ENCODE data around the gene POGLUT2.

The POGLUT2 gene

DNA sequence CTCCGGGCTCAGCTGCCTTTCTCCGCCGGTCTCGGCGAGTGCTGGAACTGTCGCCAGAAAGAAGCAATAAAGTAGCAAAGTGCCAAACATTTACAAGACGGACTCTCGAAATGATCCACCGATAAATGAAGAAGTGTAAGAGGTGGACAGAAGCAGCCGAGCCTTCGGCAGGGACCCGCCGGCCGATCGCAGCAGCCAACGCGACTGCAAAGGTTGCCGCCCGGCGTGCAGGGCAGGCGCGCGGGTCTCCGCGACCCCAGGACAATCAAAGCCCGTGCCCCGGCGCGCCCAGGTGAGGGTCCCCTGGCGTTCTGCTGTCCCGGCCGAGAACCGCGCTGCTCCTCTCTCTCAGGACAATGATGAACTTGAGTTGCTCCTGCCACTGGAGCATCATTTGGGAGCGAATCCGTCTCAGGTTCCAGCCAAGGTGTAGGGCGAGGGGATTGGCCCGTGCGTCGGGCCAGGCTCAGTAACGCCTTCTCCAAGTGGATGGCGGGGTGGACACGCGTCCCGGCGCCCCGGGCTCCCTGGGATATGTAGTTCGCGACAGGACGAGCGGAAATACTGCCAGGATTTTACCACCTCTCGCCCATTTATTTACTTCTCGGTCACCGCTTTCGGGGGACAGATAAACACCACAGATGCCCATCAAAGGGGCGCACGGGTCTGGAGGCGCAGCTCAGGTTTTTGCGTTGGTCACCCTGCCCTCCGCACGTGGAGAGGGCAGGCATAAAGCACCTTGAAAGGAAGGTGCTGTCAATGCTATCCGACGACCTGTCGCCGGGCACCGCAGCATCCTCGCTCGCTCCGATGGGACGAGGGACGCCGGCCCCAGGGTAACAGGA lies at the start of gene POGLUT2, which contains the start of gene BIVM:
TSS of gene POGLUT2 (minus strand) at position 396 of the 845 bp plus-strand sequence. CDS start at position 90, 306 bp downstream.
TSS of gene BIVM (plus strand) at position 539 of the 845 bp plus-strand sequence. CDS start 8,149 bp downstream, outside the sequence.
- Histone ChIP-seq H3K36me3 (ENCODE audit: control insufficient read depth in 5 of 5, insufficient read depth in 5 of 5, low read length in 5 of 5) (no peaks in the 10 kb centered on the region), H3K9ac (ENCODE audit: low read length in 5 of 5) (peak within 1 kb of the TSS; percentile 59 to 89 (median 80)), H3K9me3 (ENCODE audit: control insufficient read depth in 5 of 5, low read length in 5 of 5) (no peaks in the 10 kb centered on the region), H3K4me1 (ENCODE audit: control insufficient read depth in 5 of 5, insufficient read depth in 5 of 5, low read length in 5 of 5) (peaks cover 0 to 34% (median 29%) of the 10 kb centered on the region in 5 donors), H3K27me3 (ENCODE audit: control insufficient read depth in 5 of 5, insufficient read depth in 4 of 5, low read length in 5 of 5) (no peaks in the 10 kb centered on the region), H3K4me3 (ENCODE audit: low read depth in 1 of 5, low read length in 5 of 5) (peak within 1 kb of the TSS; percentile 82 to 93 (median 89)), H3K27ac (ENCODE audit: low read depth, low read length) (peak within 1 kb of the TSS; percentile 67)

DNA sequence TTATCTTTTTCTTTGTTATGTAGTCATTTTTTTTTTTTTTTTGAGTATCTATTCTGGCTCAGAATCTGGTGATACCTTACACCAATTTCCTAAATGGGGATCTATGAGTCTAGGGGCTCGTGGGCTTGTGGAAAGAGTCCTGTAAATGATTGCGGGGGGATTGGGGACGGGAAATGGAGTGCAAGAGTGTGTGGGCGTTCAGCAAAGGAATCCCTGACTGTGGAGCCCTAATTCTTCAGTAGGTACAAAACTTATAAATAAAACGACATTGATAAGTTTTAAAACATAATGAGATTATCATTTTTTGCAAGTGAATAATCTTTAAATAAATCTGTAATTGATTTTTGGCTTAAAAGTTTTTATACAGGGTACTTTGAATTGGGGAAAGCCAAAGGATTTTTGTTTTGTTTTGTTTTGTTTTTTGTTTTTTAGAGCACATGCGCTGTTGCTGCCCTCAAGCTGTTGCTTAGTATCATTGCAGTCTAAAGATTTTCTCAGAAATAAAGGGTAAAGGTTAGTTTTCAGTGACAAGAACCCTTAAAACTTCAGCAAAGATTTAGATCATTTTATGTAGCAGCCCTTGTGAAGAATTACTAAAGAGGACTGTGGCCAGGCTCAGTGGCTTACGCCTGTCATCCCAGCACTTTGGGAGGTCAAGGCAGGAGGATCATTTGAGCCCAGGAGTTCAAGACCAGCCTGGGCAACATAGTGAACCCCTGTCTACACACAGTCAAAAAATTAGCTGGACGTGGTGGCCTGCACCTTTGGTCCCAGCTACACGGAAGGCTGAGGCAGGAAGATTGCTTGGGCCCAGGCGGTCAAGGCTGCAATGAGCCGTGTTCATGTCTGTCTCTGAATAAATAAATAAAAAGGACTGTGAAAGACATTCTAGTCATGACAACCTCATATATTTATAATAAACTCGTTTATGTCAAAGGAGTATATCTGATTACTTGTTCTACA lies 48.8 kb upstream of the POGLUT2 start:
- H3K27ac ChIP-seq (ENCODE audit: low read depth, low read length), result peak overlapping the region; percentile 98
- peaks cover 4 to 29% (median 26%) of the 10 kb centered on the region in 5 donors for H3K4me1 ChIP-seq (ENCODE audit: control insufficient read depth in 5 of 5, insufficient read depth in 5 of 5, low read length in 5 of 5)

DNA sequence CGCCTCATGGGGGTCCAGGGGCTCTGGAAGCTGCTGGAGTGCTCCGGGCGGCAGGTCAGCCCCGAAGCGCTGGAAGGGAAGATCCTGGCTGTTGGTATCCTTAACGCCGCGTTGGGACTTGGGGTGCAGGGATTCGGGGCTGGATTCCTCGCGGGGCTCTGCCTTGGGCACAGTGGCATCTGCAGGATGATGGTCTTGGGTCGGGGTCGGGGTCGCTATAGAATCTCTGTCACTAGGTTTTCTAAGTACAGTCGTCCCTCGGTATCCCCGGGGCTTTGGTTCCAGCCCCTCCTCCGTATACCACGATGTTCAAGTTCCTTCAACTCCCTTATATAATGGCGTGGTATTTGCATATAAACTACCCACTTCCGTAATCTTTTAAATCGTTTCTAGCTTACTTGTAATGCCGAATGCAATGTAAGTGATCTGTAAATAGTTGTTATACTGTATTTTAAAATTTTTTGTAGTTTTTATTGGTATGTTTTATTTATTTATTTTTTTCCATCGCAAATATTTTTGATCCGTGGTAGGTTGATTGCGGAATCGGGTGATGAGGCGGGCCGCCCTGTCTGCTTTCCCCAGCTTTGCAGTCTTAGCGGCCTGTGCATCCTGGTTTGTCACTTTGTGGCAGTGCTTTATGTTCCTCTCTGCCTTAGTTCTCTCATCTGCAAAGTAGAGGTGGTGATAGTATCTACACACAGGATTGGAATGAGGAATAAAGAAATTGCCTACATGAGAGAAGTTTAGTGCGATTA lies 47.7 kb upstream of the POGLUT2 start:
- Histone ChIP-seq H3K4me3 (ENCODE audit: low read depth in 1 of 5, low read length in 5 of 5) (peak overlapping the region; percentile 88 to 99 (median 97)), H3K4me1 (ENCODE audit: control insufficient read depth in 5 of 5, insufficient read depth in 5 of 5, low read length in 5 of 5) (peaks cover 4 to 29% (median 26%) of the 10 kb centered on the region in 5 donors), H3K27ac (ENCODE audit: low read depth, low read length) (peak overlapping the region; percentile 98), H3K36me3 (ENCODE audit: control insufficient read depth in 5 of 5, insufficient read depth in 5 of 5, low read length in 5 of 5) (peaks cover 0 to 6% (median 0%) of the 10 kb centered on the region in 5 donors), H3K9me3 (ENCODE audit: control insufficient read depth in 5 of 5, low read length in 5 of 5) (no peaks in the 10 kb centered on the region), H3K9ac (ENCODE audit: low read length in 5 of 5) (peak overlapping the region; percentile 85 to 99 (median 96)), H3K27me3 (ENCODE audit: control insufficient read depth in 5 of 5, insufficient read depth in 4 of 5, low read length in 5 of 5) (no peaks in the 10 kb centered on the region)

More for the DNA sequence above, 48.8 kb upstream of the POGLUT2 start:
- Histone ChIP-seq H3K4me3 (ENCODE audit: low read depth in 1 of 5, low read length in 5 of 5) (peak overlapping the region; percentile 88 to 99 (median 97)), H3K9ac (ENCODE audit: low read length in 5 of 5) (peak overlapping the region; percentile 85 to 99 (median 96)), H3K9me3 (ENCODE audit: control insufficient read depth in 5 of 5, low read length in 5 of 5) (no peaks in the 10 kb centered on the region), H3K27me3 (ENCODE audit: control insufficient read depth in 5 of 5, insufficient read depth in 4 of 5, low read length in 5 of 5) (no peaks in the 10 kb centered on the region), H3K36me3 (ENCODE audit: control insufficient read depth in 5 of 5, insufficient read depth in 5 of 5, low read length in 5 of 5) (peaks cover 0 to 6% (median 2%) of the 10 kb centered on the region in 5 donors)

DNA sequence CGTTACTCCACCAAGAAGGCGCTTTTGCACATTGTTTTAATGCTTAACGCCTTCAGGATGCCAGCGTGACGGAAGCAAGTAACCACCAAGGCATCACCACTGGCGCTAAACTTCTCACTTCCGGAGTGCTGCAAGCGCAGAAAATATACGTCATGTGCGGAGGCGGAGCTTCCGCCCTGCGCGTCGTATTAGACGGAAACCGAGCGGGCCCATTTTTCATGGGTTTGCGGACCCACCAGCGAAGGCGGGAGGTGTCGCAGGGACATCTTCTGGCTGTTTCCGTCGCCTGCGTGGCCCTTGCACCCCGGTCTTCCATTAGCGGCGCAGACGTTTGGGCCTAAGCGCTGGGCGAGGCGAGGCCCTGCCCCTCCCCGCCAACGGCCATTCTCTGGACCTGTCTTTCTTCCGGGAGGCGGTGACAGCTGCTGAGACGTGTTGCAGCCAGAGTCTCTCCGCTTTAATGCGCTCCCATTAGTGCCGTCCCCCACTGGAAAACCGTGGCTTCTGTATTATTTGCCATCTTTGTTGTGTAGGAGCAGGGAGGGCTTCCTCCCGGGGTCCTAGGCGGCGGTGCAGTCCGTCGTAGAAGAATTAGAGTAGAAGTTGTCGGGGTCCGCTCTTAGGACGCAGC lies 47.0 kb upstream of the POGLUT2 start, which contains the start of gene ERCC5:
TSS of gene ERCC5 (plus strand) at position 403 of the 631 bp plus-strand sequence. CDS start 235 bp downstream, outside the sequence.
- Histone ChIP-seq H3K27ac (ENCODE audit: low read depth, low read length) (peak within 1 kb of the TSS; percentile 98), H3K4me3 (ENCODE audit: low read depth in 1 of 5, low read length in 5 of 5) (peak within 1 kb of the TSS; percentile 88 to 99 (median 97)), H3K4me1 (ENCODE audit: control insufficient read depth in 5 of 5, insufficient read depth in 5 of 5, low read length in 5 of 5) (peaks cover 4 to 29% (median 26%) of the 10 kb centered on the region in 5 donors), H3K36me3 (ENCODE audit: control insufficient read depth in 5 of 5, insufficient read depth in 5 of 5, low read length in 5 of 5) (peaks cover 0 to 6% (median 1%) of the 10 kb centered on the region in 5 donors), H3K9me3 (ENCODE audit: control insufficient read depth in 5 of 5, low read length in 5 of 5) (no peaks in the 10 kb centered on the region), H3K27me3 (ENCODE audit: control insufficient read depth in 5 of 5, insufficient read depth in 4 of 5, low read length in 5 of 5) (no peaks in the 10 kb centered on the region), H3K9ac (ENCODE audit: low read length in 5 of 5) (peak within 1 kb of the TSS; percentile 85 to 99 (median 96))

DNA sequence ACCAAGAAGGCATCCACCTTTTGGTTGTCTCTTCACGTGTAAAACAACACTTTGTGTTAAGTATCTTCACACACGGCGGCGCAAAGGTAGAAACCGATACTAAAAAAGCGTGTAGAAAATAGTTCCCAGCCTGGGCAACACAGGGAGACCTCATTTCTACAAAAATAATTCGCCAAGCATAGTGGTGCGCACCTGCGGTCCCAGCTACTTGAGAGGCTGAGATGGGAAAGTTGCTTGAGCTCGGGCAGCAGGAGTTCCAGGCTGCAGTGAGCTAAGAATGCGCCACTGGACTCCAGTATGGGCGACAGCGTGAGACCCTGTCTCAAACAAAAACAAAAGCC lies 46.5 kb upstream of the POGLUT2 start:
- no peaks in the 10 kb centered on the region for H3K27me3 ChIP-seq (ENCODE audit: control insufficient read depth in 5 of 5, insufficient read depth in 4 of 5, low read length in 5 of 5)
- H3K9me3 ChIP-seq (ENCODE audit: control insufficient read depth in 5 of 5, low read length in 5 of 5), result no peaks in the 10 kb centered on the region
- peak overlapping the region; percentile 71 to 99 (median 96) for H3K9ac ChIP-seq (ENCODE audit: low read length in 5 of 5)
- H3K36me3 ChIP-seq (ENCODE audit: control insufficient read depth in 5 of 5, insufficient read depth in 5 of 5, low read length in 5 of 5), result peaks cover 0 to 6% (median 0%) of the 10 kb centered on the region in 5 donors
- H3K4me3 ChIP-seq (ENCODE audit: low read depth in 1 of 5, low read length in 5 of 5), result peak overlapping the region; percentile 88 to 99 (median 97)
- peak overlapping the region; percentile 98 for H3K27ac ChIP-seq (ENCODE audit: low read depth, low read length)
- H3K4me1 ChIP-seq (ENCODE audit: control insufficient read depth in 5 of 5, insufficient read depth in 5 of 5, low read length in 5 of 5), result peaks cover 4 to 29% (median 25%) of the 10 kb centered on the region in 5 donors

DNA sequence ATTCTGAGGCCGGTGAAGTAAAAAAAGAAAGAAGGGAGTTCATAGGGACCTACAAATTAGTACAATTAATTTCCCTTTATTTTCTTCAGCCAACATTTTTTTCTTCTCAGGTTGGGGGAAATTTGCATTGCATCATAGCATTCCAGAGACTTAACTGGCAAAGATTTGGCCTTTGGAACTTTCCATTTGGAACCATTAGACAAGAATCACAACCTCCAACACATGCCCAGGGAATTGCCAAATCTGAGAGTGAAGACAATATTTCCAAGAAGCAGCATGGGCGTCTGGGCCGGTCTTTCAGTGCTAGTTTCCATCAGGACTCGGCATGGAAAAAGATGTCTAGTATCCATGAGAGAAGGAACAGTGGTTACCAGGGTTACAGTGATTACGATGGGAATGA lies 40.7 kb upstream of the POGLUT2 start:
- H3K36me3 ChIP-seq (ENCODE audit: control insufficient read depth in 5 of 5, insufficient read depth in 5 of 5, low read length in 5 of 5), result peaks cover 12 to 35% (median 20%) of the 10 kb centered on the region in 5 donors
- H3K27ac ChIP-seq (ENCODE audit: low read depth, low read length), result no peak overlapping the region
- H3K4me1 ChIP-seq (ENCODE audit: control insufficient read depth in 5 of 5, insufficient read depth in 5 of 5, low read length in 5 of 5), result peaks cover 0 to 4% (median 2%) of the 10 kb centered on the region in 5 donors
- H3K9ac ChIP-seq (ENCODE audit: low read length in 5 of 5), result no peak overlapping the region
- H3K27me3 ChIP-seq (ENCODE audit: control insufficient read depth in 5 of 5, insufficient read depth in 4 of 5, low read length in 5 of 5), result no peaks in the 10 kb centered on the region
- H3K4me3 ChIP-seq (ENCODE audit: low read depth in 1 of 5, low read length in 5 of 5), result no peak overlapping the region
- no peaks in the 10 kb centered on the region for H3K9me3 ChIP-seq (ENCODE audit: control insufficient read depth in 5 of 5, low read length in 5 of 5)

DNA sequence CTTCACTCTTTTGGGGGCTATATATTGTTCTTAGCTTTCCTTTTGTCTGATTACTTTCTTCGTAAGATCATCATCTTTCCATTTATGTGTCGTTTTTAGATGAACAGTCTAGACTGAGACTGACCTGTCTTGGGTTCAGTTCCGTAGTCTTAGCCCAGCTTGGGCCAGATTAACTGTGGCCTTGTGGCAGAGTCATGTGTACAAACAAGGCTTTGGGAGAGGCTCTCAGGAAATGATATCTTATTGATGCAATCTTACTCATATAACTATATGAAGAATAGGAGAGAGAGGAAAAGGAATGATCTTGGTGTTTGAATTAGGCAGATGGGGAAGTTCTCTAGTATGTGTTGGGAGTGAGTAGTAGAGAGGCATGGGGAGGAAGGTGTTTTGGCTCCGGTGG lies 40.2 kb upstream of the POGLUT2 start:
- H3K4me1 ChIP-seq (ENCODE audit: control insufficient read depth in 5 of 5, insufficient read depth in 5 of 5, low read length in 5 of 5), result peaks cover 0 to 4% (median 2%) of the 10 kb centered on the region in 5 donors
- no peaks in the 10 kb centered on the region for H3K27me3 ChIP-seq (ENCODE audit: control insufficient read depth in 5 of 5, insufficient read depth in 4 of 5, low read length in 5 of 5)
- H3K27ac ChIP-seq (ENCODE audit: low read depth, low read length), result no peak overlapping the region
- H3K9ac ChIP-seq (ENCODE audit: low read length in 5 of 5), result no peak overlapping the region
- no peaks in the 10 kb centered on the region for H3K9me3 ChIP-seq (ENCODE audit: control insufficient read depth in 5 of 5, low read length in 5 of 5)
- no peak overlapping the region for H3K4me3 ChIP-seq (ENCODE audit: low read depth in 1 of 5, low read length in 5 of 5)
- peaks cover 13 to 37% (median 21%) of the 10 kb centered on the region in 5 donors for H3K36me3 ChIP-seq (ENCODE audit: control insufficient read depth in 5 of 5, insufficient read depth in 5 of 5, low read length in 5 of 5)

DNA sequence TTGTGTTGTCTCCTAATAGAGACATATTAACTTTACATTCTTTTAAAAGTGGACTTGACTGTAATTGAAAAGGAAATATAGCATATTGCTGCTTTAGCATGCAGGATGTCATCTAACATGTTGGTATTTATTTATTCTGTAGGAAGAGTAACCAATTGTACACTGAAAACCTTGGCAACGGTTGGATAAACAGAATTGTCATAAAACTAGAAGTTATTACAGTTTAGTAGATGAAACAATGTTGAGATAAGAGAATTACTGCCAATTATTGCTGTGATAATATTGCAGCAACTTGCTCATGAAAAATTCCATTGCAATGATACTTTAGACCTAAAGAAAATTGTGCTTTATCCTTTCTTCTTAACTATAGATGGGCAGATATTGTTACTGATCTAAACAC lies 39.5 kb upstream of the POGLUT2 start:
- Histone ChIP-seq H3K27ac (ENCODE audit: low read depth, low read length) (no peak overlapping the region), H3K4me3 (ENCODE audit: low read depth in 1 of 5, low read length in 5 of 5) (no peak overlapping the region), H3K4me1 (ENCODE audit: control insufficient read depth in 5 of 5, insufficient read depth in 5 of 5, low read length in 5 of 5) (peaks cover 0 to 4% (median 2%) of the 10 kb centered on the region in 5 donors), H3K27me3 (ENCODE audit: control insufficient read depth in 5 of 5, insufficient read depth in 4 of 5, low read length in 5 of 5) (no peaks in the 10 kb centered on the region), H3K9me3 (ENCODE audit: control insufficient read depth in 5 of 5, low read length in 5 of 5) (no peaks in the 10 kb centered on the region), H3K36me3 (ENCODE audit: control insufficient read depth in 5 of 5, insufficient read depth in 5 of 5, low read length in 5 of 5) (peaks cover 13 to 37% (median 21%) of the 10 kb centered on the region in 5 donors), H3K9ac (ENCODE audit: low read length in 5 of 5) (no peak overlapping the region)

DNA sequence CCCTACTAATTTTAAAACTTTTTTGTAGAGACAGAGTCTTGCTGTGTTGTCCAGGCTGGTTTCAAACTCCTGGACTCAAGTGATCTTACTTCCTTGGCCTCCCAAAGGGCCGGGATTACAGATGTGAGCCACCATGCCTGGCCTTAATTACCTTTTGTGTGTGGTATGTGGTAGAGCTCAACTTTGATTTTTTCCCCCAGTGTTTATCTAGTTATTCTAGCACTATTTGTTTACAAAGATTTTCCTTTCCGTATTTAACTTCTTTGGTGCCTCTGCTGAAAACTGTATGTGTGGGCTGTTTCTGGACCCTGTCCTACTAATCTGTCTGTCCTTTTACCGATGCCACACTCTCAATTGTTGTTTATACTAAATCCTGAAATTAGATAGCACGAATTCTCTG lies 37.7 kb upstream of the POGLUT2 start:
- no peak overlapping the region for H3K4me3 ChIP-seq (ENCODE audit: low read depth in 1 of 5, low read length in 5 of 5)
- H3K36me3 ChIP-seq (ENCODE audit: control insufficient read depth in 5 of 5, insufficient read depth in 5 of 5, low read length in 5 of 5), result peaks cover 13 to 45% (median 17%) of the 10 kb centered on the region in 5 donors
- peaks cover 0 to 4% (median 2%) of the 10 kb centered on the region in 5 donors for H3K4me1 ChIP-seq (ENCODE audit: control insufficient read depth in 5 of 5, insufficient read depth in 5 of 5, low read length in 5 of 5)
- no peaks in the 10 kb centered on the region for H3K9me3 ChIP-seq (ENCODE audit: control insufficient read depth in 5 of 5, low read length in 5 of 5)
- H3K27me3 ChIP-seq (ENCODE audit: control insufficient read depth in 5 of 5, insufficient read depth in 4 of 5, low read length in 5 of 5), result no peaks in the 10 kb centered on the region
- no peak overlapping the region for H3K27ac ChIP-seq (ENCODE audit: low read depth, low read length)
- no peak overlapping the region for H3K9ac ChIP-seq (ENCODE audit: low read length in 5 of 5)

Measured in subcutaneous abdominal adipose tissue (tissue), 5 donors.